ENCODE results near the gene HES7.

HES7 gene

DNA sequence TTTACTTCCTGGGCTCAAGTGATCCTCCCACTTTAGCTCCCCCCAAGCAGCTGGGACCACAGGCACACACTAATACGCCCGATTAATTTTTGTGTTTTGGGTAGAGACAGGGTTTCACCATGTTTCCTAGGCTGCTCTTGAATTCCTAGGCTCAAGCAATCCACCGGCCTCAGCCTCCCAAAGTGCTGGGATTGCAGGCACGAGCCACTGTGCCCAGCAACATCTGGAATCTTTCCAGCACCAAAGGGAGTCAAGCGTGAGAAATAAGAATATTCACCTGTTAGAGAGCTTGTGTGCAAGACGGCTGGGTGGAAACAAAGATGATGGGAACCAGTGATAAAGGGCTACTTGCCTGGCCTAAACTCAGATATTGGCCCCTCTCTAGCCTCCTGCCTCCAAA lies 22.2 kb downstream of the HES7 start:
- H3K27ac Mint-ChIP-seq: no peak overlapping the region
- CTCF ChIA-PET: interaction anchor here (1.0 to 3.1 kb wide), 6 partner anchors 9 to 86 kb away, joined by 3 to 13 read pairs (median 10); no protein-coding TSS in a partner anchor
- H3K36me3 Mint-ChIP-seq: no peaks in the 10 kb centered on the region
- H3K4me3 Mint-ChIP-seq: no peak overlapping the region
- H3K4me1 Mint-ChIP-seq: no peaks in the 10 kb centered on the region
- H3K9me3 Mint-ChIP-seq: no peaks in the 10 kb centered on the region
- DNase-seq: no peak
- H3K27me3 Mint-ChIP-seq: peaks cover 38% of the 10 kb centered on the region

DNA sequence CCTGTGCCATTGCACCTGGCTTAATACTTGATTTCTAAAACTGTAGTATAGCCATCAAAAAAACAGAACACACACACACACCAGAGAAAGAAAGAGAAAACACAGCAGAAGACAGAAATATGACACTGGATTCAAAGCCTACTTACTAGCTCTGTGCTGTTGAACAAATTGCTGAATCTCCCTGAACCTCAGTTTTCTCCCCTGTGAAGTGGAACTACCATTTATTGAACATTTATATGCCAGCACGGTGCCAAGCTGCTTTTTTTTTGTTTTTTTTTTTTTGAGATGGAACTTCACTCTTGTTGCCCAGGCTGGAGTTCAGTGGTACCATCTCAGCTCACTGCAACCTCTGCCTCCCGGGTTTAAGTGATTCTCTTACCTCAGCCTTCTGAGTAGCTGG lies 23.1 kb downstream of the HES7 start:
- no peak overlapping the region for H3K4me3 Mint-ChIP-seq
- DNase-seq: no peak
- peaks cover 2% of the 10 kb centered on the region for H3K4me1 Mint-ChIP-seq
- CTCF ChIA-PET: interaction anchor here (0.6 to 3.1 kb wide), 7 partner anchors 8 to 85 kb away, joined by 3 to 13 read pairs (median 10); no protein-coding TSS in a partner anchor
- H3K27ac Mint-ChIP-seq: no peak overlapping the region
- no peaks in the 10 kb centered on the region for H3K36me3 Mint-ChIP-seq
- no peaks in the 10 kb centered on the region for H3K9me3 Mint-ChIP-seq
- H3K27me3 Mint-ChIP-seq: peaks cover 43% of the 10 kb centered on the region

DNA sequence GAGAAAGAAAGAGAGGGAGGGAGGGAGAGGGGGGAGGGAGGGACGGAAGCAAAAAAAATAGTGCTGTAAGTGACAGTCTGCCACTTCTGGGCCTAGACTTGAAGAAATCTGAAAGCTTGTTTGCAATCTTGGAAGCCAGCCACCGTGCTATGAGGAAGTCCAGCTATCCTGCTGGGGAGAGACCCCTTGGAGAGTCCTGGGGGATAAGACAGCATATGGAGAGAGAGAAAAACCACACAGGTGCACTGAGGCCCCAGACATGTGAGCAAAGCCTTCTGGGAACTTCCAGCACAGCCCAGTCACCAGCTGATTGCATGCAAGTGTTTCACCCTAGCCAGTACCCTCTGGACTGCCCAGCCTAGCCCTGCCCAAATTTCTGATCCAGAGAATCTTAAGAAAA lies 23.8 kb downstream of the HES7 start:
- Mint-ChIP-seq H3K27me3 (peaks cover 48% of the 10 kb centered on the region), H3K4me1 (peaks cover 5% of the 10 kb centered on the region)

DNA sequence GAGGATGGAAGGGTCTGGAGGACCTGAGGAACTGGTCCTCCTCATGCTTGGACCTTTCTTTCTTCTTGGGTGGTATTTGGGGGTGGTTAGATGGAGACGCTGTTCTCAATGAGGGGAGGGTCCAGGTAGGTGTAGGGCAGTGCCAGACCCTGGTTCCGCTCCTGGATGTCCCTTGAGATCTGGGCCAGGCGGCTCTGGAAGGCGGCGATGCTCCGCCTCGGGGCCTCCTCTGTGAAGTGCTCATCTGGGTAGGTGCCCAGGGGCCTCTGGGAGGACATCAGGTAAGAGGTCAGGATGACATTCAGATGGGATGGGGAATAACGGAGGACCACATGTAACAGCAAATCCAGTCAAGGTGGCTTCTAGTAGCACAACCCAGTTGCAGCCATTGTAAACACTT lies 27.4 kb downstream of the HES7 start:
- no peak overlapping the region for H3K27ac Mint-ChIP-seq
- H3K4me3 Mint-ChIP-seq: no peak overlapping the region
- DNase-seq: no peak
- CTCF ChIA-PET: interaction anchor here (0.7 to 1.2 kb wide), 2 partner anchors 14 to 36 kb away, joined by 3 to 5 read pairs; no protein-coding TSS in a partner anchor
- H3K9me3 Mint-ChIP-seq: no peaks in the 10 kb centered on the region
- peaks cover 54% of the 10 kb centered on the region for H3K27me3 Mint-ChIP-seq
- H3K36me3 Mint-ChIP-seq: no peaks in the 10 kb centered on the region
- peaks cover 18% of the 10 kb centered on the region for H3K4me1 Mint-ChIP-seq

More for the DNA sequence above, 23.8 kb downstream of the HES7 start:
- DNase-seq: no peak
- Mint-ChIP-seq H3K4me3 (no peak overlapping the region), H3K9me3 (no peaks in the 10 kb centered on the region), H3K27ac (no peak overlapping the region), H3K36me3 (no peaks in the 10 kb centered on the region)
- CTCF ChIA-PET: interaction anchor here (0.6 to 3.1 kb wide), 6 partner anchors 8 to 84 kb away, joined by 3 to 13 read pairs (median 10); no protein-coding TSS in a partner anchor

DNA sequence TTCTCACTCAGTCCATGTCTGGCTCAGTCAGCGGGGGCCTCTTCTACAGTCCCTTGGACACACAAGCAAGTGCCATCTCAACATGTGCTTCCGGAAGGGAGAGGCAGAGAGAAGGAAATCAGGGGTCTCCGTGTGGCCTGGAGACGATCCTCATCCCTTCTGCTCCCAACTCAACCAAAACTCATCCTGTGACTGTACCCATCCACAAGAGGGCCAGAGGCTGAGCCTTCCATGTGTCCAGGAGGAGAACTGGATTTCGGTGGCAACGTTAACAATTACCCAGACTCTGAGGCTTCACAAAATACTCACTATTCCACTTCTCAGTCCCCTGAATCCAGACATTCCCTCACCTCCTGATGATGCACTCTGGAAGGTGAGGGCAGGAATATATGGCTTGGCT lies 28.5 kb downstream of the HES7 start:
- H3K27me3 Mint-ChIP-seq: peaks cover 65% of the 10 kb centered on the region
- H3K27ac Mint-ChIP-seq: no peak overlapping the region
- H3K9me3 Mint-ChIP-seq: no peaks in the 10 kb centered on the region
- CTCF ChIA-PET: interaction anchor here (1.2 to 3.9 kb wide), 4 partner anchors 11 to 23 kb away, joined by 5 to 85 read pairs (median 30); partner anchors contain the start of gene ALOXE3
- H3K4me3 Mint-ChIP-seq: no peak overlapping the region
- no peaks in the 10 kb centered on the region for H3K36me3 Mint-ChIP-seq
- peaks cover 21% of the 10 kb centered on the region for H3K4me1 Mint-ChIP-seq
- no peak for DNase-seq

DNA sequence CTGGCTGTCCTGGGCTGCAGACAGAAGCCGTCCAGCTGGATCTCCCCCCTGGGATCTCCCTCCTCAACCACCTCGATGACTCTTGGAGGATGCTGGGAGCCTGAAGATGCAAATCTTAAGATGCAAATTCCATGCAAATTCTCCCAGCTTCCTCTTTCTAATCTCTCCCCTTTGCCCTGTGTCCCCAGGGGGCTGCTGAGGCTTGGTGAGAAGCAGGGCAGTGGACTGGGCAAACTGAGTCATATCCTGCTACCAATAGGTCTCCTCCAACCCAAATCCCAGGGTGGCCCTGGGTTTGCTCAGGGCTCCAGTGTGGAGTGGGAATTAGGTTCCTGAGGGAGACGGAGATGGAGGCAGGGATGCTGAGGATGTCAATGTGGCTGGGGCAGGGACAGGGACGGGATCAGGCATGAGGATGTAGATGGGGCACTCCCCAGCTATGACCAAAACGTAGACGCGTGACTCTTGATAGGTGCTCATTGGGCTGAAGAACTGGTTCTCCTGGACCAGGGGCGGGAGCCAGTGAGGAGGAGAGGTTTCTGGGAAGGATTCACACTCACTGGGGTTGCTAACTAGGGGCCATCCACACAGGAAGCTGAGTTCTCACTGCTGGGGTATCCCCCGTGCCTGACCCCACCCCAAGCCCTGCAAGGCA lies 32.7 kb downstream of the HES7 start:
- Mint-ChIP-seq H3K9me3 (no peaks in the 10 kb centered on the region), H3K27ac (no peak overlapping the region), H3K36me3 (no peaks in the 10 kb centered on the region), H3K27me3 (peaks cover 92% of the 10 kb centered on the region), H3K4me3 (no peak overlapping the region), H3K4me1 (peaks cover 20% of the 10 kb centered on the region)
- DNase-seq: no peak
- CTCF ChIA-PET: interaction anchor here (0.5 to 3.9 kb wide), 8 partner anchors 10 to 693 kb away, joined by 3 to 21 read pairs (median 4); no protein-coding TSS in a partner anchor

DNA sequence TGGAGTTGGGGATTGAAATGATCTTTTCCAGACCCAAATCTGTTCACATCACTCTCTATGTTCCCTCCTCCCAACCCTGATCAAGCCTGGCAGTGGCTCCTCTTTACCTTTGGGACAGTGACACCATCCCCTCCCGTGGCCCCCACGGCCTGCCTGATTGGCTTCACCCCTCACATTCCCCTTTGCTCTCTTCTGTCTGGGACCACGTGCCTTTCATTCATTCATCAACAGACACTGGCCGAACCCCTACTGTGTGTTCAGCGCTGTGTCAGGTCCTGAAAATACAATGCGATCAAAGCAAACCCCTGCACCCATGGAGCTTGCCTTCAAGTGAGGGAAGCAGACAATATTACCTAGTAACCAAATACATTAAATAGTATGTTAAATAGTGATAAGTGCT lies 34.2 kb downstream of the HES7 start:
- DNase-seq: no peak
- H3K9me3 Mint-ChIP-seq: no peaks in the 10 kb centered on the region
- CTCF ChIA-PET: interaction anchor here (0.5 to 2.2 kb wide), 6 partner anchors 10 to 128 kb away, joined by 3 to 8 read pairs (median 4); no protein-coding TSS in a partner anchor
- no peak overlapping the region for H3K4me3 Mint-ChIP-seq
- no peak overlapping the region for H3K27ac Mint-ChIP-seq
- H3K27me3 Mint-ChIP-seq: peaks cover 78% of the 10 kb centered on the region
- H3K36me3 Mint-ChIP-seq: no peaks in the 10 kb centered on the region
- peaks cover 12% of the 10 kb centered on the region for H3K4me1 Mint-ChIP-seq

DNA sequence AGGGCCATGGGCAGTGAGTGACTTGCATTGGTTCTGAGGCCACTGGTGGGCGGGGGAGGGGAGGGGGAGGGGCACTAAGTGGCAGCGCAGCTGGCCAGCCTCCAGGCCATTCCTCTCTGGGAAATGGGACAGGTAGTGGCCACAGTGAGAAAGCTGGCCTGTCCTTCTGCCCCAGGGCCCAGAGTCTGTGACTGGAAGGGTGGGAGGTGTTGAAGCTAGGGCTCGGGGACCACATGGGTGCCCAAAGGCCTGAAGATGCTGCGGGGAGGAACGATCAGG lies 36.0 kb downstream of the HES7 start:
- H3K9me3 Mint-ChIP-seq: no peaks in the 10 kb centered on the region
- peaks cover 3% of the 10 kb centered on the region for H3K4me1 Mint-ChIP-seq
- CTCF ChIA-PET: no interaction called here
- no peaks in the 10 kb centered on the region for H3K36me3 Mint-ChIP-seq
- H3K27me3 Mint-ChIP-seq: peaks cover 72% of the 10 kb centered on the region
- no peak for DNase-seq
- no peak overlapping the region for H3K4me3 Mint-ChIP-seq
- H3K27ac Mint-ChIP-seq: no peak overlapping the region

DNA sequence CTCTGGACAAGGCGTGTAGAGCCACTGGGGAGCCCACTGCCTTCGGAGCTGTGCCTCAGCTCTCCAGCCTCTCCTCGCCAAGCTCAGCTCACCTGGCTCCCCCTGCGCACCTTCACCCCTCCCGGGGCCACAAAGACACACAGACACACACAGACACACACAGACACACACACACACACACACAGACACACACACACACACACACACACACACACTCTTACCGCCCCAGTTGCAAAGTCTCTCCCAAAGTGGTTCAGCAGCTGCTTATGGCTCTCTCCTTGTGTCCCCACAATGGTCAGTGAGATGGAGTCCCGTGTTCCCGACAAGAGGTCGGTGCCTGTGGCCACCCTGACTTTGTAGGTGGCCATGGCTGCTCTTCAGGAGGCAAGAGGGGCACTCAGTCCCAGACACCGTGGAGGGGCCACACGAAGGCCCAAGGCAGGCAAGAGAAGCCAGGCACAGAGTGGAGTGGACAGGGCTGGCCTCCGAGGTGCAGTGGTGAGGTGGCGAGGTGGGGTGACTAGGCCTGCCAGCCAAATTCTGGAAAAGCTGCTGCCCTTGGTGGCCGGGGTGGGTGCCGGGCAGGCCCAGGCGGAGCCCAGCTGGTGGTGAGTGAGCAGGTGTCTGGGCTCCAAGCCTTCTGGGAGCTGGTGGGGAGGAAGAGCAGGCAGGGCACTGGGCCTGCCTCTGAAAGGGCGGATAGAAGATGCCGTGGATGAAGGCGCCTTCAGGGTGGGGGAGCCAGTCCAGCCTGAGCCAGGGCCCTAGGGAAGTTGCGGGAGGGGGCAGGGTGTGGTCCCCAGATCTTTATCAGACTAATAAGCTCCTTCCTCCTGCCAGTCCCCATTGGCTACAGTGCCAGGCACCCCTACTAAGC lies 36.6 kb downstream of the HES7 start, which contains the start of gene ALOX12B:
Gene ALOX12B, minus strand, starts transcription at position 642 of the 877 bp plus-strand sequence. Its CDS starts 274 bp downstream, at position 368.
- H3K9me3 Mint-ChIP-seq: no peaks in the 10 kb centered on the region
- H3K27me3 Mint-ChIP-seq: peaks cover 66% of the 10 kb centered on the region
- no peaks in the 10 kb centered on the region for H3K36me3 Mint-ChIP-seq
- peaks cover 3% of the 10 kb centered on the region for H3K4me1 Mint-ChIP-seq
- DNase-seq: no peak
- no peak within 1 kb of the TSS for H3K27ac Mint-ChIP-seq
- H3K4me3 Mint-ChIP-seq: no peak within 1 kb of the TSS
- CTCF ChIA-PET: interaction anchor here (0.9 to 1.0 kb wide), 3 partner anchors 12 to 32 kb away, joined by 3 to 5 read pairs (median 3); no protein-coding TSS in a partner anchor

DNA sequence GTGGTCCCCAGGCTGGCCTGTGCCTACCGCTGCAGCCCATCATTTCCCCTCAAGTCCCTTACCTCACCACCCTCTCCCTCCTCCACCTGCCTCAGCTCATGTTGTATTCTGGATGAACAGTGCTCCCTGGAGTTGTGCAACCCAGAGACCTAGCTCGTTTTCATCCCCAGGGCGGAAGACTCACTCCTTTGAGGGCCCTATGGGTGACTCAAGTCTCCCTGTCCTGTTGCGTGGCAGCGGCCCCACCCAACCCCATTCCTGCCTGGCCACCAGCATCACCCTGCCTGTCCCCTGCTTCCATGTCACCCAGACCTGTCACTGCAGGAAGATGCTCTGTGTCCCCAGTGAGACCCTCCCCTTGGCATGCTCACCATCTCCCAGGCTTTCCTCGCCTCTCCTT lies 39.7 kb downstream of the HES7 start:
- Mint-ChIP-seq H3K4me1 (peaks cover 10% of the 10 kb centered on the region), H3K9me3 (no peaks in the 10 kb centered on the region), H3K36me3 (no peaks in the 10 kb centered on the region), H3K4me3 (no peak overlapping the region), H3K27me3 (peaks cover 35% of the 10 kb centered on the region), H3K27ac (no peak overlapping the region)
- no peak for DNase-seq
- CTCF ChIA-PET: interaction anchor here (0.8 to 3.4 kb wide), 4 partner anchors 9 to 34 kb away, joined by 3 to 22 read pairs (median 10); partner anchors contain the start of gene ALOXE3

DNA sequence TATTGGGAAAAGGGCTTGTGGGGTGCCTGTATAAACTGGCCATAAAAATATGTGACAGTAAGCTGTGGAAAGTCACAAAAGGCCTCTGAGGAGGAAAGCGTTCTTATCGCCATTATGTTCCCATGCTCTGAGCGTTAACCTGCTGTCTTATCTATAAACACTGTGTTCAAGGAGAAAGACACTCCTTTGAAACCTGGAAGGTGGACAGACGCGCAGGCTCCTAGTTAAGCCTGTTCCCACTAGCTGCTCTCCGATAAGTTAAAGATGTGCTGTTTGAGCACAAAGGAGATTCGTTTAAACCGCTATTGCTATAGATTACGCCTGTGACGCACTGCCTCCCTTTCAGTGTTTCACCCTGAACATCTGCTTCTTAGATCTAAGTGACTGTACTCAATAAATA lies 41.6 kb downstream of the HES7 start:
- Mint-ChIP-seq H3K4me1 (peaks cover 15% of the 10 kb centered on the region), H3K36me3 (no peaks in the 10 kb centered on the region), H3K9me3 (no peaks in the 10 kb centered on the region), H3K27me3 (peaks cover 20% of the 10 kb centered on the region), H3K27ac (no peak overlapping the region), H3K4me3 (no peak overlapping the region)
- CTCF ChIA-PET: interaction anchor here (0.7 to 3.4 kb wide), 4 partner anchors 9 to 36 kb away, joined by 3 to 22 read pairs (median 8); partner anchors contain the start of gene ALOXE3
- DNase-seq: no peak

DNA sequence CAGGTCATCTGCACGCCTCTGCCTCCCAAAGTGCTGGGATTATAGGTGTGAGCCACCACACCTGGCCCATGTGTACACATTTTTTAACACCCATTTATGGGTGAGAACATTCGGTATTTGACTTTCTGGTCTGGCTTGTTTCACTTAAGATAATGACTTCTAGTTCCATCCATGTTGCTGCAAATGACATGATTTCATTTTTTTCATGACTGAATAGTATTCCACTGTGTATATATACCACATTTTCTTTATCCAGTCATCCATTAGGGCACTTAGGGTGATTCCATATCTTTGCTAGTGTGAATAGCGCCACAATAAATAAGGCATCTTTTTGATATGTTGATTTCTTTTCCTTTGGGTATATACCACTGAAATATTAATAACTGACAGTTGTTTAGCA lies 42.0 kb downstream of the HES7 start:
- H3K4me3 Mint-ChIP-seq: no peak overlapping the region
- CTCF ChIA-PET: interaction anchor here (0.7 to 3.8 kb wide), 5 partner anchors 9 to 37 kb away, joined by 3 to 31 read pairs (median 12); partner anchors contain the start of gene ALOXE3
- H3K27me3 Mint-ChIP-seq: peaks cover 20% of the 10 kb centered on the region
- DNase-seq: no peak
- no peaks in the 10 kb centered on the region for H3K36me3 Mint-ChIP-seq
- H3K9me3 Mint-ChIP-seq: no peaks in the 10 kb centered on the region
- H3K4me1 Mint-ChIP-seq: peaks cover 15% of the 10 kb centered on the region
- no peak overlapping the region for H3K27ac Mint-ChIP-seq

DNA sequence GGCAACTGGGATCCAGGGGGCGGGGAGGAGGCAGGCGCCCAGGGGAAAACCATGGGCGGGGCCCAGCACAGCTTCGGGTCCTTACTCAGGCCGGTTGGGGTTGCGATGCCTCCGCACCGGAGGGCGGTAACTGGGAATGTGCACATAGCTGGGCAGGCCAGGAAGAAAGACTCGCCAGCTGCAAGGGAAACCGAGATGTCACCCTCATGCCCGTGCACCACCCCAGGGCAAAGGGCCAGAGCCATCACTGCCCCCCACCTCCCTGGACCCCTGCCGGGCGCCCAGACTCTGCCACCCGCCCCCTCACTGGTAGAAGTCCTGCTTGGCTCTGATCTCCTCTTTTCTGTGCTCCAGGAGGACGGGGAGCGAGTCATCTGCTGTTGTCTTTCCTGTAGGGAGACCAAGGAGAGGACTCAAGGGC lies 43.1 kb downstream of the HES7 start:
- no peak overlapping the region for H3K27ac Mint-ChIP-seq

More for the DNA sequence above, 43.1 kb downstream of the HES7 start:
- no peak for DNase-seq
- Mint-ChIP-seq H3K4me1 (peaks cover 15% of the 10 kb centered on the region), H3K9me3 (no peaks in the 10 kb centered on the region), H3K36me3 (no peaks in the 10 kb centered on the region), H3K4me3 (no peak overlapping the region), H3K27me3 (peaks cover 23% of the 10 kb centered on the region)
- CTCF ChIA-PET: interaction anchor here (1.1 to 3.8 kb wide), 2 partner anchors 13 to 29 kb away, joined by 3 to 31 read pairs; no protein-coding TSS in a partner anchor

Measured in activated naive CD4-positive, alpha-beta T cell treated with anti-CD3 and anti-CD28 coated beads, Interleukin-2, amount 10 ng/mL, durations not matched to agents 7 days and 5 days (primary cell).